Ovary (tissue), 3 donors: ENCODE results near the gene DIPK1C.

Experiments used
- CTCF ChIP-seq, 3 donors: fragments of 450-650 bp in 2 of 3; fragments of 200-600 bp in 1 of 3; IDR thresholded peaks; one replicate each; pipeline versions ENCODE4 v1.5.1 to v1.8.0; 2016 to 2022; ENCODE audit warnings: antibody characterized with exemption in 3 of 3, mild to moderate bottlenecking in 1 of 3
- EP300 ChIP-seq: sonication (generic); formaldehyde crosslinking; IDR thresholded peaks from one replicate; pipeline ENCODE4 v1.6.1; 2017; ENCODE audit warnings: antibody characterized with exemption
- POLR2A ChIP-seq: fragments of 450-650 bp; IDR thresholded peaks from one replicate; pipeline ENCODE4 v1.6.1; 2017; ENCODE audit warnings: antibody characterized with exemption, mild to moderate bottlenecking, moderate library complexity
- donor health status: DM: no; HTN: no; CAD: no.

- TF ChIP-seq POLR2A, result no peak
- TF ChIP-seq CTCF (IDR thresholded peaks at IDR 0.05), result no peak
- no peak for TF ChIP-seq EP300
These were observed 68.9 kb downstream of the DIPK1C start for GRCh38 chr18:74388227-74388626.
